Upper lobe of right lung (tissue), 1 donor: ENCODE results near the gene KCND3. TPM values are rescaled to one million over a fixed set of nuclear protein-coding genes. Genes with fewer than 3 reads are reported as not detected.

Source experiments
- ATAC-seq: fragments of 200-7000 bp; cut with Tn5 transposase; one replicate; pipeline ENCODE4 v1.9.1; 2020; ENCODE audit warnings: mild to moderate bottlenecking, moderate library complexity
- DNase-seq: peaks from one replicate; pipeline ENCODE4 v3.0.0-alpha.2; 2020
- H3K27ac ChIP-seq: fragments of 200-600 bp; one replicate; pipeline ENCODE4 v1.8.0; 2022
- H3K27me3 ChIP-seq: fragments of 200-600 bp; one replicate; pipeline ENCODE4 v1.8.0; 2022; ENCODE audit warnings: mild to moderate bottlenecking
- H3K36me3 ChIP-seq: fragments of 200-600 bp; one replicate; pipeline ENCODE4 v1.8.0; 2022
- H3K4me1 ChIP-seq: fragments of 200-600 bp; one replicate; pipeline ENCODE4 v1.8.0; 2022
- H3K4me3 ChIP-seq: fragments of 200-600 bp; one replicate; pipeline ENCODE4 v1.8.0; 2022; ENCODE audit warnings: mild to moderate bottlenecking
- H3K9me3 ChIP-seq: fragments of 200-600 bp; one replicate; pipeline ENCODE4 v1.8.0; 2022
- CTCF ChIP-seq: fragments of 200-600 bp; IDR thresholded peaks from one replicate; pipeline ENCODE4 v1.8.0; 2022; ENCODE audit warnings: antibody characterized with exemption
- intact Hi-C: fragments of 100-400 bp; cut with DNase I; formaldehyde crosslinking; loops from one replicate; pipeline ENCODE4 v1.11.0; 2022
- total RNA-seq: library from RNA; stranded (reverse); fragmentation: NEBNext Ultra II Directional; extraction: Animal tissue kit (Norgen Biotek cat#: 25700); gene quantifications from one replicate; pipeline ENCODE4 v1.2.1, GENCODE V29; 2021
- donor health status: DM: no; HTN: yes; CAD: no; lungs with severe emphysema.

KCND3 gene
- total RNA-seq, 1 donor from 2014 or later: 6.3 TPM

- intact Hi-C loops: no loop called here
- ATAC-seq (no peak), DNase-seq (no peak)
- H3K9me3 ChIP-seq: no peaks in the 10 kb centered on the region
- H3K4me3 ChIP-seq: no peak overlapping the region
- H3K4me1 ChIP-seq: no peaks in the 10 kb centered on the region
- TF ChIP-seq CTCF: no peak
- no peaks in the 10 kb centered on the region for H3K27me3 ChIP-seq
- no peak overlapping the region for H3K27ac ChIP-seq
- no peaks in the 10 kb centered on the region for H3K36me3 ChIP-seq
Measured at GRCh38 chr1:111848852-111849545, 140.5 kb downstream of the KCND3 start.

GRCh38 chr1:111847466-111847865, 142.0 kb downstream of the KCND3 start:
- Histone ChIP-seq H3K9me3 (no peaks in the 10 kb centered on the region), H3K27me3 (no peaks in the 10 kb centered on the region), H3K36me3 (no peaks in the 10 kb centered on the region), H3K27ac (no peak overlapping the region), H3K4me3 (no peak overlapping the region), H3K4me1 (no peaks in the 10 kb centered on the region)
- DNase-seq: no peak
- no peak for TF ChIP-seq CTCF
- ATAC-seq: no peak
- intact Hi-C loops: no loop called here

- no peak overlapping the region for H3K27ac ChIP-seq
- intact Hi-C loops: no loop called here
- H3K36me3 ChIP-seq: no peaks in the 10 kb centered on the region
- DNase-seq (no peak), ATAC-seq (no peak)
- H3K9me3 ChIP-seq: no peaks in the 10 kb centered on the region
- H3K4me1 ChIP-seq: no peaks in the 10 kb centered on the region
- no peaks in the 10 kb centered on the region for H3K27me3 ChIP-seq
- H3K4me3 ChIP-seq: no peak overlapping the region
- no peak for TF ChIP-seq CTCF
Measured at GRCh38 chr1:111846842-111847241, 142.6 kb downstream of the KCND3 start.

GRCh38 chr1:111843177-111843576, 146.3 kb downstream of the KCND3 start:
- Histone ChIP-seq H3K36me3 (no peaks in the 10 kb centered on the region), H3K27ac (no peak overlapping the region), H3K27me3 (no peaks in the 10 kb centered on the region), H3K4me3 (no peak overlapping the region), H3K4me1 (no peaks in the 10 kb centered on the region), H3K9me3 (no peaks in the 10 kb centered on the region)
- no peak for TF ChIP-seq CTCF
- ATAC-seq (no peak), DNase-seq (no peak)
- intact Hi-C loops: no loop called here

- intact Hi-C loops: no loop called here
- Histone ChIP-seq H3K27ac (no peak overlapping the region), H3K4me3 (no peak overlapping the region), H3K27me3 (no peaks in the 10 kb centered on the region), H3K36me3 (no peaks in the 10 kb centered on the region), H3K9me3 (no peaks in the 10 kb centered on the region), H3K4me1 (no peaks in the 10 kb centered on the region)
- ATAC-seq: no peak
- TF ChIP-seq CTCF: no peak
- no peak for DNase-seq
Measured at GRCh38 chr1:111842411-111842810, 147.1 kb downstream of the KCND3 start.

GRCh38 chr1:111841746-111842145, 147.7 kb downstream of the KCND3 start:
- DNase-seq: no peak

More at GRCh38 chr1:111841746-111842145, 147.7 kb downstream of the KCND3 start:
- TF ChIP-seq CTCF: no peak
- H3K4me3 ChIP-seq: no peak overlapping the region
- intact Hi-C loops: no loop called here
- H3K4me1 ChIP-seq: no peaks in the 10 kb centered on the region
- H3K27ac ChIP-seq: no peak overlapping the region
- H3K36me3 ChIP-seq: no peaks in the 10 kb centered on the region
- no peaks in the 10 kb centered on the region for H3K27me3 ChIP-seq
- H3K9me3 ChIP-seq: no peaks in the 10 kb centered on the region
- ATAC-seq: no peak
